ENCODE measurements around the gene RNF8. TPM values are rescaled to one million over a fixed set of nuclear protein-coding genes. Genes with fewer than 3 reads are reported as not detected.

RNF8 gene
- total and polyA plus RNA-seq, 2 donors (not counting 3 experiments of a cell fraction or from before 2014, with no cell fraction given): 16.6 to 27.3 TPM

GRCh38 chr6:37426058-37426944 lies 72.5 kb downstream of the RNF8 start:
- Histone ChIP-seq H3K4me3 (replicated peaks in 1 of 3; ENCODE audit: insufficient read depth in 1 of 3, low read depth in 1 of 3, low read length in 3 of 3) (no peak overlapping the region), H4K20me1 (replicated peaks; ENCODE audit: control insufficient read depth, extremely low read depth, insufficient read depth, low read length) (no peaks in the 10 kb centered on the region), H3K4me2 (ENCODE audit: insufficient read depth, low read length) (no peak overlapping the region), H3K36me3 (ENCODE audit: control insufficient read depth in 2 of 2, extremely low read depth in 1 of 2, insufficient read depth in 2 of 2, low read length in 2 of 2) (no peaks in the 10 kb centered on the region), H3K4me1 (ENCODE audit: control insufficient read depth, extremely low read depth, insufficient read depth, low read length) (no peaks in the 10 kb centered on the region), H2AFZ (ENCODE audit: low read depth, low read length) (no peak overlapping the region), H3K9ac (replicated peaks; ENCODE audit: extremely low read depth, insufficient read depth, low read length) (no peak overlapping the region), H3K9me3 (replicated peaks; ENCODE audit: control insufficient read depth, insufficient read depth, low read length) (no peaks in the 10 kb centered on the region), H3K79me2 (ENCODE audit: control insufficient read depth, insufficient read depth, low read length) (no peaks in the 10 kb centered on the region), H3K27me3 (ENCODE audit: control insufficient read depth in 2 of 2, insufficient read depth in 2 of 2, low read length in 2 of 2) (peaks cover 4 to 24% of the 10 kb centered on the region in 2 experiments), H3K27ac (ENCODE audit: insufficient read depth, low read depth, low read length) (no peak overlapping the region), H3K9me1 (replicated peaks; ENCODE audit: control insufficient read depth, extremely low read depth, insufficient read depth, low read length) (no peaks in the 10 kb centered on the region)
- TF ChIP-seq FOS (IDR thresholded peaks at IDR 0.05; ENCODE audit: borderline replicate concordance, insufficient read depth, low read length) (no peak), POLR2AphosphoS5 (IDR thresholded peaks at IDR 0.05; ENCODE audit: insufficient read depth, low read depth, low read length) (no peak), MAX (IDR thresholded peaks at IDR 0.05; ENCODE audit: insufficient read depth, insufficient read length) (no peak), EZH2 (IDR thresholded peaks at IDR 0.05; ENCODE audit: borderline replicate concordance, low read depth, low read length, severe bottlenecking) (no peak), JUN (IDR thresholded peaks at IDR 0.05; ENCODE audit: borderline replicate concordance, insufficient read depth, insufficient read length, low read depth) (no peak), POLR2A (IDR thresholded peaks at IDR 0.05; ENCODE audit: low read depth, low read length) (no peak)
- BruUV-seq (replicated peaks): no TSS peak
- no peak for FAIRE-seq
- DNase-seq (ENCODE audit: low read depth, low spot score): no peak
- ChIA-PET POLR2A (no interaction called here), CTCF (no interaction called here)
- intact Hi-C loops (cut with micrococcal nuclease): no loop called here
- dilution Hi-C loops (cut with MboI; ENCODE audit: extremely low pct_ligation_motif_present, low sequenced_read_pairs): no loop called here

DNA sequence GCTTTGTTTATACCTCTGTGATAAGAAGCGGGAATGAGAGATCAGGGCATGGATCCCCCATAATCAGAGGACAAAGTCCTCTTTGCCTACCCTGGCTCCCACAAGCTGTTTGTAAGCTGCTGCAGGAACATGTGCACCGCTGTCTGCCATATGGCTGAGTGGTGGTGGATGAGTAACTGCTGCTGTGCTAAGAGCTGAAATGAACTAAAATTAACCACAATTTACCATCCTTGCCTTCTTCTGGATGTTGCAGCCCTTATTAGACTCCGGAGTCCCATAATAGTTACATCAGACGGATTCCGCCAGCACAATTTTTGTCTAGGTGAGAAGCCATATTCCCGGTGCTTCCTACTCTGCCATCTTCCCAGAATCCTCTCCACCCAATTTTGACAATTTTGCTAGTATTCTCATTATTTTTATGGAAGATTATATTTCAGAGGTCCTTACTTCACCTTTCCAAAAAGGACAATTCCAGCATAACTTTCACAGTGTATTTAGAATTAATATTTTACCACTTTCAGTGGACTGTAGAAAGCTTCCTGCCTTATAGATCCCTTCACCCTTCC lies 73.2 kb downstream of the RNF8 start:
- H3K27me3 ChIP-seq (ENCODE audit: control insufficient read depth in 2 of 2, insufficient read depth in 2 of 2, low read length in 2 of 2): peaks cover 4 to 24% of the 10 kb centered on the region in 2 experiments
- H3K4me2 ChIP-seq (ENCODE audit: insufficient read depth, low read length): no peak overlapping the region
- no peaks in the 10 kb centered on the region for H3K9me3 ChIP-seq (replicated peaks; ENCODE audit: control insufficient read depth, insufficient read depth, low read length)
- no peak overlapping the region for H3K4me3 ChIP-seq (replicated peaks in 1 of 3; ENCODE audit: insufficient read depth in 1 of 3, low read depth in 1 of 3, low read length in 3 of 3)
- H3K9me1 ChIP-seq (replicated peaks; ENCODE audit: control insufficient read depth, extremely low read depth, insufficient read depth, low read length): no peaks in the 10 kb centered on the region
- no peaks in the 10 kb centered on the region for H3K36me3 ChIP-seq (ENCODE audit: control insufficient read depth in 2 of 2, extremely low read depth in 1 of 2, insufficient read depth in 2 of 2, low read length in 2 of 2)
- TF ChIP-seq POLR2AphosphoS5 (IDR thresholded peaks at IDR 0.05; ENCODE audit: insufficient read depth, low read depth, low read length): no peak
- no peak for TF ChIP-seq EZH2 (IDR thresholded peaks at IDR 0.05; ENCODE audit: borderline replicate concordance, low read depth, low read length, severe bottlenecking)
- TF ChIP-seq CTCF (IDR thresholded peaks at IDR 0.05; ENCODE audit: extremely low read depth in 1 of 2, insufficient read depth in 1 of 2, low read depth in 1 of 2, low read length in 2 of 2): no peak
- no peak for TF ChIP-seq GATA2 (IDR thresholded peaks at IDR 0.05; ENCODE audit: insufficient read depth, insufficient read length, low read depth, low read length)
- TF ChIP-seq FOS (IDR thresholded peaks at IDR 0.05; ENCODE audit: borderline replicate concordance, insufficient read depth, low read length): no peak
- TF ChIP-seq JUN (IDR thresholded peaks at IDR 0.05; ENCODE audit: borderline replicate concordance, insufficient read depth, insufficient read length, low read depth): no peak
- no peak for TF ChIP-seq MAX (IDR thresholded peaks at IDR 0.05; ENCODE audit: insufficient read depth, insufficient read length)
- no peak for TF ChIP-seq MYC (IDR thresholded peaks at IDR 0.05; ENCODE audit: low read depth, low read length)
- no peak for TF ChIP-seq POLR2A (IDR thresholded peaks at IDR 0.05; ENCODE audit: low read depth, low read length)
- FAIRE-seq (no peak), DNase-seq (ENCODE audit: low read depth, low spot score) (no peak)
- BruUV-seq (replicated peaks): no TSS peak
- no peaks in the 10 kb centered on the region for H4K20me1 ChIP-seq (replicated peaks; ENCODE audit: control insufficient read depth, extremely low read depth, insufficient read depth, low read length)
- H3K79me2 ChIP-seq (ENCODE audit: control insufficient read depth, insufficient read depth, low read length): no peaks in the 10 kb centered on the region
- no peak overlapping the region for H3K27ac ChIP-seq (ENCODE audit: insufficient read depth, low read depth, low read length)
- CTCF ChIA-PET: no interaction called here
- H3K4me1 ChIP-seq (ENCODE audit: control insufficient read depth, extremely low read depth, insufficient read depth, low read length): no peaks in the 10 kb centered on the region
- intact Hi-C loops (cut with micrococcal nuclease) (no loop called here), dilution Hi-C loops (cut with MboI; ENCODE audit: extremely low pct_ligation_motif_present, low sequenced_read_pairs) (no loop called here)
- H2AFZ ChIP-seq (ENCODE audit: low read depth, low read length): no peak overlapping the region
- no peak overlapping the region for H3K9ac ChIP-seq (replicated peaks; ENCODE audit: extremely low read depth, insufficient read depth, low read length)
- POLR2A ChIA-PET: no interaction called here
